Vagina (tissue), 2 donors: ENCODE measurements around the gene FGF19. TPM values are rescaled to one million over a fixed set of nuclear protein-coding genes. Genes with fewer than 3 reads are reported as not detected.

Experiments used
- DNase-seq, 2 donors: peaks; one replicate each; pipeline ENCODE4 v3.0.0-alpha.2; 2017; ENCODE audit errors: extremely low spot score in 2 of 2
- H3K27ac ChIP-seq: fragments of 200-600 bp; sonication (generic); one replicate; pipeline ENCODE4 v1.5.1; 2019
- H3K27me3 ChIP-seq: fragments of 200-600 bp; sonication (generic); one replicate; pipeline ENCODE4 v1.5.1; 2019
- H3K36me3 ChIP-seq, 2 donors: fragments of 200-600 bp; sonication (generic); one replicate each; pipeline ENCODE4 v1.5.1; 2017 to 2019
- H3K4me1 ChIP-seq: fragments of 200-600 bp; sonication (generic); one replicate; pipeline ENCODE4 v1.5.1; 2019
- H3K4me3 ChIP-seq, 2 donors: fragments of 200-600 bp; sonication (generic); 1 replicate in 1 of 2; 2 replicates in 1 of 2; pipeline ENCODE4 v1.5.1; 2016 to 2019
- H3K9me3 ChIP-seq: fragments of 200-600 bp; sonication (generic); one replicate; pipeline ENCODE4 v1.5.1; 2019
- CTCF ChIP-seq, 3 experiments: fragments of 450-650 bp in 2 of 3; fragments of 200-600 bp in 1 of 3; sonication (generic) in 1 of 3; IDR thresholded peaks; one replicate each; pipeline ENCODE4 v1.5.1; 2017 to 2019; ENCODE audit warnings: antibody characterized with exemption in 3 of 3, mild to moderate bottlenecking in 2 of 3, moderate library complexity in 2 of 3
- POLR2A ChIP-seq, 2 donors: fragments of 450-650 bp; IDR thresholded peaks; one replicate each; pipeline ENCODE4 v1.6.1; 2017; ENCODE audit warnings: antibody characterized with exemption in 2 of 2, mild to moderate bottlenecking in 2 of 2, moderate library complexity in 2 of 2
- POLR2AphosphoS5 ChIP-seq, 2 donors: sonication (generic); formaldehyde crosslinking; IDR thresholded peaks; one replicate each; pipeline ENCODE4 v1.9.0; 2017; ENCODE audit warnings: antibody characterized with exemption in 2 of 2, mild to moderate bottlenecking in 2 of 2, low read depth in 1 of 2; ENCODE audit not compliant: insufficient read depth in 1 of 2
- intact Hi-C: fragments of 100-400 bp; cut with DNase I; formaldehyde crosslinking; loops from one replicate; pipeline ENCODE4 v1.15.1; 2023
- total RNA-seq: library from RNA; depleted of rRNA; stranded (reverse); fragments of >200 nt; gene quantifications from one replicate; pipeline ENCODE4 v1.2.3, GENCODE V29; 2016

The FGF19 gene
- total RNA-seq, 1 donor from 2014 or later: not detected

DNA sequence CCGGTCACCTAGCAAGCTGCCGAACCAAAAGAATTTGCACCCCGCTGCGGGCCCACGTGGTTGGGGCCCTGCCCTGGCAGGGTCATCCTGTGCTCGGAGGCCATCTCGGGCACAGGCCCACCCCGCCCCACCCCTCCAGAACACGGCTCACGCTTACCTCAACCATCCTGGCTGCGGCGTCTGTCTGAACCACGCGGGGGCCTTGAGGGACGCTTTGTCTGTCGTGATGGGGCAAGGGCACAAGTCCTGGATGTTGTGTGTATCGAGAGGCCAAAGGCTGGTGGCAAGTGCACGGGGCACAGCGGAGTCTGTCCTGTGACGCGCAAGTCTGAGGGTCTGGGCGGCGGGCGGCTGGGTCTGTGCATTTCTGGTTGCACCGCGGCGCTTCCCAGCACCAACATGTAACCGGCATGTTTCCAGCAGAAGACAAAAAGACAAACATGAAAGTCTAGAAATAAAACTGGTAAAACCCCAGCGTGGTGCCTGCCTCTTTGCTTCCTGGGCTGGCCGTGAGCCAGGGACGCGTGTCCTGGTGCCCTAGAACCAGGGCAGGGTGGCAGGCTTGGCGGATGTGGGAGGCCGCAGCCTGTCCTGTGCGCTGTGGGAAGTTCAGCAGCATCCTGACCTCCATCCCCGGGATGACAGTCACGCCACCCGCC lies 49.7 kb downstream of the FGF19 start:
- no peaks in the 10 kb centered on the region for H3K27me3 ChIP-seq
- no peak for DNase-seq
- TF ChIP-seq POLR2AphosphoS5 (IDR thresholded peaks at IDR 0.05; ENCODE audit: insufficient read depth in 1 of 2, low read depth in 1 of 2) (no peak), CTCF (IDR thresholded peaks at IDR 0.05) (no peak), POLR2A (IDR thresholded peaks at IDR 0.05) (no peak)
- H3K9me3 ChIP-seq: no peaks in the 10 kb centered on the region
- intact Hi-C loops: no loop called here
- H3K4me1 ChIP-seq: no peaks in the 10 kb centered on the region
- H3K27ac ChIP-seq: no peak overlapping the region
- peaks cover 0 to 22% of the 10 kb centered on the region in 2 donors for H3K36me3 ChIP-seq
- no peak overlapping the region for H3K4me3 ChIP-seq

- Histone ChIP-seq H3K9me3 (no peaks in the 10 kb centered on the region), H3K36me3 (peaks cover 0 to 25% of the 10 kb centered on the region in 2 donors), H3K27ac (no peak overlapping the region), H3K27me3 (no peaks in the 10 kb centered on the region), H3K4me3 (no peak overlapping the region), H3K4me1 (no peaks in the 10 kb centered on the region)
- no peak for DNase-seq
- no peak for TF ChIP-seq CTCF (IDR thresholded peaks at IDR 0.05)
- no peak for TF ChIP-seq POLR2AphosphoS5 (IDR thresholded peaks at IDR 0.05; ENCODE audit: insufficient read depth in 1 of 2, low read depth in 1 of 2)
- no peak for TF ChIP-seq POLR2A (IDR thresholded peaks at IDR 0.05)
- intact Hi-C loops: no loop called here
Measured at GRCh38 chr11:69653406-69653960, 50.3 kb downstream of the FGF19 start.

DNA sequence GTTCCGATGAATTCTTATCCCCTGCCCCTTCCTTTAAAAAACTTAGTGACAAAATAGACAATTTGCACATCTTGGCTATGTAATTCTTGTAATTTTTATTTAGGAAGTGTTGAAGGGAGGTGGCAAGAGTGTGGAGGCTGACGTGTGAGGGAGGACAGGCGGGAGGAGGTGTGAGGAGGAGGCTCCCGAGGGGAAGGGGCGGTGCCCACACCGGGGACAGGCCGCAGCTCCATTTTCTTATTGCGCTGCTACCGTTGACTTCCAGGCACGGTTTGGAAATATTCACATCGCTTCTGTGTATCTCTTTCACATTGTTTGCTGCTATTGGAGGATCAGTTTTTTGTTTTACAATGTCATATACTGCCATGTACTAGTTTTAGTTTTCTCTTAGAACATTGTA lies 50.8 kb downstream of the FGF19 start:
- H3K36me3 ChIP-seq: peaks cover 0 to 29% of the 10 kb centered on the region in 2 donors
- intact Hi-C loops: no loop called here

GRCh38 chr11:69651834-69652620 lies 51.8 kb downstream of the FGF19 start:
- H3K27ac ChIP-seq: no peak overlapping the region
- peaks cover 0 to 34% of the 10 kb centered on the region in 2 donors for H3K36me3 ChIP-seq
- no peak for TF ChIP-seq CTCF (IDR thresholded peaks at IDR 0.05)
- TF ChIP-seq POLR2AphosphoS5 (IDR thresholded peaks at IDR 0.05; ENCODE audit: insufficient read depth in 1 of 2, low read depth in 1 of 2): no peak
- no peak for TF ChIP-seq POLR2A (IDR thresholded peaks at IDR 0.05)
- no peaks in the 10 kb centered on the region for H3K27me3 ChIP-seq
- intact Hi-C loops: no loop called here
- DNase-seq: no peak
- no peak overlapping the region for H3K4me3 ChIP-seq
- no peaks in the 10 kb centered on the region for H3K4me1 ChIP-seq
- H3K9me3 ChIP-seq: no peaks in the 10 kb centered on the region

More for the DNA sequence above, 50.8 kb downstream of the FGF19 start:
- DNase-seq: no peak
- H3K9me3 ChIP-seq: no peaks in the 10 kb centered on the region
- H3K27ac ChIP-seq: no peak overlapping the region
- H3K4me1 ChIP-seq: no peaks in the 10 kb centered on the region
- H3K27me3 ChIP-seq: no peaks in the 10 kb centered on the region
- TF ChIP-seq CTCF (IDR thresholded peaks at IDR 0.05) (no peak), POLR2AphosphoS5 (IDR thresholded peaks at IDR 0.05; ENCODE audit: insufficient read depth in 1 of 2, low read depth in 1 of 2) (no peak), POLR2A (IDR thresholded peaks at IDR 0.05) (no peak)
- H3K4me3 ChIP-seq: no peak overlapping the region
